K562 (cell line): Measurements from ENCODE around the gene SCAP. TPM values are rescaled to one million over a fixed set of nuclear protein-coding genes. Genes with fewer than 3 reads are reported as not detected.

Experiments used
- BCL6 ChIP-seq: fragments of 250-450 bp; sonication (Bioruptor Pico); IDR thresholded peaks from 2 replicates; pipeline ENCODE4 v1.4.0; 2020
- C11orf30 ChIP-seq: fragments of 450-650 bp; IDR thresholded peaks from 2 replicates; pipeline ENCODE4 v1.6.1; 2016; ENCODE audit warnings: low read depth, mild to moderate bottlenecking
- HDAC2 ChIP-seq: fragments of 450-650 bp; IDR thresholded peaks from 2 replicates; pipeline ENCODE4 v1.6.1; 2016; ENCODE audit warnings: mild to moderate bottlenecking
- ILK ChIP-seq: fragments of 450-650 bp; IDR thresholded peaks from 2 replicates; pipeline ENCODE4 v1.6.1; 2016; ENCODE audit warnings: missing genetic modification characterization, low read depth, mild to moderate bottlenecking, missing compliant biosample characterization, moderate library complexity, borderline replicate concordance
- KAT7 ChIP-seq: sonication (generic); formaldehyde crosslinking; IDR thresholded peaks from 2 replicates; pipeline ENCODE4 v1.8.0; 2022; ENCODE audit warnings: missing genetic modification reagents, mild to moderate bottlenecking, borderline replicate concordance
- NUFIP1 ChIP-seq: fragments of 450-650 bp; IDR thresholded peaks from 2 replicates; pipeline ENCODE4 v1.6.1; 2018; ENCODE audit not compliant: partially characterized antibody
- TBP ChIP-seq: optimal IDR thresholded peaks from 2 replicates; pipeline ENCODE3; 2011; ENCODE audit warnings: low read depth, low read length, improper control_type of control experiment
- TFAM ChIP-seq: fragments of 250-450 bp; sonication (Bioruptor Pico); conservative IDR thresholded peaks from 2 replicates; pipeline ENCODE4 v1.5.0; 2021; ENCODE audit warnings: mild to moderate bottlenecking, moderate library complexity
- ZBED1 ChIP-seq: IDR thresholded peaks from 2 replicates; pipeline ENCODE4 v1.6.1; 2014
- polyA plus RNA-seq, 8 experiments: library from polyadenylated mRNA; depleted of rRNA in 4 of 8; stranded (reverse) in 5 of 8; unstranded in 3 of 8; fragments of >200 nt; fragmentation: Nextera tagmentation in 2 of 8; fragmentation: Illumina TruSeq in 1 of 8; extraction: Ambion mirVana in 2 of 8; extraction: Trizol in 1 of 8; gene quantifications; 2 replicates each; pipeline versions ENCODE4 v1.2.1 to v1.2.3, GENCODE V29; 2011 to 2014; ENCODE audit warnings: inconsistent platforms in 1 of 8, missing spikeins in 1 of 8
- total RNA-seq, 7 experiments: library from RNA; depleted of rRNA in 6 of 7; stranded (reverse); fragments of >200 nt in 6 of 7; fragmentation: Illumina TruSeq in 2 of 7; extraction: Trizol in 2 of 7; gene quantifications; 2 replicates each; pipeline versions ENCODE4 v1.2.1 to v1.2.3, GENCODE V29; 2011 to 2021; ENCODE audit warnings: low replicate concordance in 1 of 7
- TF ChIP-seq, protein P1 (sequence below): fragments of 450-650 bp; conservative IDR thresholded peaks from 2 replicates; pipeline ENCODE4 v1.6.1; 2016; ENCODE audit warnings: missing genetic modification characterization, low read depth, mild to moderate bottlenecking, missing compliant biosample characterization, moderate library complexity
- TF ChIP-seq, protein P2 (sequence below): fragments of 450-650 bp; formaldehyde crosslinking; IDR thresholded peaks from 2 replicates; pipeline ENCODE4 v1.4.0; 2022; ENCODE audit warnings: missing genetic modification characterization
- TF ChIP-seq, protein P3 (sequence below): fragments of 250-450 bp; sonication (Bioruptor Pico); IDR thresholded peaks from 2 replicates; pipeline ENCODE4 v1.5.0; 2021
- TF ChIP-seq, protein P4 (sequence below): fragments of 250-450 bp; sonication (Bioruptor Pico); IDR thresholded peaks from 2 replicates; pipeline ENCODE4 v1.4.0; 2020
- TF ChIP-seq, protein P5 (sequence below): fragments of 450-650 bp; formaldehyde crosslinking; IDR thresholded peaks from 2 replicates; pipeline ENCODE4 v1.4.0; 2020; ENCODE audit warnings: mild to moderate bottlenecking, mixed read lengths

SCAP gene
- total and polyA plus RNA-seq, 9 of the 15 experiments (the other 6 are each of a cell fraction or from before 2014, with no cell fraction given): 2.6 to 104 (median 37.8) TPM

DNA sequence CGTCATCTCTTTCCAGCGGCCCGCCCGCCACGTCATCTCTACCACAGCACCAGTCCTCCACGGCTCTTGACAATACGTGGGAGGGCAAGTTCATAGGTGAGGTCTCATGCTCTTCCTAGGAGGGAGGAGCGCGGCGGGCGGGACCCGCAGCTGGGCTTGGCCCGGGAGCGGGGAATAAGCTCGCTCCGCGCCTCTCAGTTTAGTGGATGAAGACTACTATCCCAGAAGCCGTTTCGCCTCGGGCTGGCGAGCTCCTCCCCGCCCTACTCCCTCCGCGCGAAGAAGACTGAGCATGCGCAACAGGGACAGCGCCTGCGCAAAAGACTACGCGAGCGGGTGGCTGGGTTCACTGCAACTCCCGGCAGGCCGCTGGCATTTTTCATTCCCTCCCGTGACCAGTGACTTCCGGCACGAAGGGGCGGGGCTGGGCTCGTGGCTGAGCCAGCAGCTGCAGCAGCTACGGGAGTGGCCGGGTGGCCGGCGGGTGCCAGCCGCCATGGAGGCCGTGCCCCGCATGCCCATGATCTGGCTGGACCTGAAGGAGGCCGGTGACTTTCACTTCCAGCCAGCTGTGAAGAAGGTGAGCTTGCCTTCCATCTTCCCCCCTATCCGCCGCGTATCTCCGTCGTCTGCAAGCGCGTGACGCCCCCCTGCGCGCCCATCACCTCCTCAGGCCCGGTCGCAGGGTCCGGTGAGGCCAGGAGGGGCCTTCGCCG lies 95.0 kb downstream of the SCAP start, which contains the start of gene PTPN23 (continued):
- TF ChIP-seq, protein P1, sequence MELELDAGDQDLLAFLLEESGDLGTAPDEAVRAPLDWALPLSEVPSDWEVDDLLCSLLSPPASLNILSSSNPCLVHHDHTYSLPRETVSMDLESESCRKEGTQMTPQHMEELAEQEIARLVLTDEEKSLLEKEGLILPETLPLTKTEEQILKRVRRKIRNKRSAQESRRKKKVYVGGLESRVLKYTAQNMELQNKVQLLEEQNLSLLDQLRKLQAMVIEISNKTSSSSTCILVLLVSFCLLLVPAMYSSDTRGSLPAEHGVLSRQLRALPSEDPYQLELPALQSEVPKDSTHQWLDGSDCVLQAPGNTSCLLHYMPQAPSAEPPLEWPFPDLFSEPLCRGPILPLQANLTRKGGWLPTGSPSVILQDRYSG: no peak; the same call in 1 of the 2 replicates
- TF ChIP-seq HDAC2 (peak; percentile 92), ILK (tag) (no peak), TFAM (CRISPR knock-in tag) (no peak), ZBED1 (peak; percentile 52; the same call in 1 of the 2 replicates), C11orf30 (peak; percentile 50), NUFIP1 (no peak), TBP (peak; percentile 84), BCL6 (CRISPR knock-in tag) (no peak), KAT7 (peak; percentile 99; the same call in 1 of the 2 replicates)
- TF ChIP-seq, protein P2, sequence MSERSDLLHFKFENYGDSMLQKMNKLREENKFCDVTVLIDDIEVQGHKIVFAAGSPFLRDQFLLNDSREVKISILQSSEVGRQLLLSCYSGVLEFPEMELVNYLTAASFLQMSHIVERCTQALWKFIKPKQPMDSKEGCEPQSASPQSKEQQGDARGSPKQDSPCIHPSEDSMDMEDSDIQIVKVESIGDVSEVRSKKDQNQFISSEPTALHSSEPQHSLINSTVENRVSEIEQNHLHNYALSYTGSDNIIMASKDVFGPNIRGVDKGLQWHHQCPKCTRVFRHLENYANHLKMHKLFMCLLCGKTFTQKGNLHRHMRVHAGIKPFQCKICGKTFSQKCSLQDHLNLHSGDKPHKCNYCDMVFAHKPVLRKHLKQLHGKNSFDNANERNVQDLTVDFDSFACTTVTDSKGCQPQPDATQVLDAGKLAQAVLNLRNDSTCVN (CRISPR knock-in tag): peak; percentile 67; the same call in 1 of the 2 replicates
- TF ChIP-seq, protein P3, sequence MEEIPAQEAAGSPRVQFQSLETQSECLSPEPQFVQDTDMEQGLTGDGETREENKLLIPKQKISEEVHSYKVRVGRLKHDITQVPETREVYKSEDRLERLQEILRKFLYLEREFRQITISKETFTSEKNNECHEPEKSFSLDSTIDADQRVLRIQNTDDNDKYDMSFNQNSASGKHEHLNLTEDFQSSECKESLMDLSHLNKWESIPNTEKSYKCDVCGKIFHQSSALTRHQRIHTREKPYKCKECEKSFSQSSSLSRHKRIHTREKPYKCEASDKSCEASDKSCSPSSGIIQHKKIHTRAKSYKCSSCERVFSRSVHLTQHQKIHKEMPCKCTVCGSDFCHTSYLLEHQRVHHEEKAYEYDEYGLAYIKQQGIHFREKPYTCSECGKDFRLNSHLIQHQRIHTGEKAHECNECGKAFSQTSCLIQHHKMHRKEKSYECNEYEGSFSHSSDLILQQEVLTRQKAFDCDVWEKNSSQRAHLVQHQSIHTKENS (CRISPR knock-in tag): no peak
- TF ChIP-seq, protein P4, sequence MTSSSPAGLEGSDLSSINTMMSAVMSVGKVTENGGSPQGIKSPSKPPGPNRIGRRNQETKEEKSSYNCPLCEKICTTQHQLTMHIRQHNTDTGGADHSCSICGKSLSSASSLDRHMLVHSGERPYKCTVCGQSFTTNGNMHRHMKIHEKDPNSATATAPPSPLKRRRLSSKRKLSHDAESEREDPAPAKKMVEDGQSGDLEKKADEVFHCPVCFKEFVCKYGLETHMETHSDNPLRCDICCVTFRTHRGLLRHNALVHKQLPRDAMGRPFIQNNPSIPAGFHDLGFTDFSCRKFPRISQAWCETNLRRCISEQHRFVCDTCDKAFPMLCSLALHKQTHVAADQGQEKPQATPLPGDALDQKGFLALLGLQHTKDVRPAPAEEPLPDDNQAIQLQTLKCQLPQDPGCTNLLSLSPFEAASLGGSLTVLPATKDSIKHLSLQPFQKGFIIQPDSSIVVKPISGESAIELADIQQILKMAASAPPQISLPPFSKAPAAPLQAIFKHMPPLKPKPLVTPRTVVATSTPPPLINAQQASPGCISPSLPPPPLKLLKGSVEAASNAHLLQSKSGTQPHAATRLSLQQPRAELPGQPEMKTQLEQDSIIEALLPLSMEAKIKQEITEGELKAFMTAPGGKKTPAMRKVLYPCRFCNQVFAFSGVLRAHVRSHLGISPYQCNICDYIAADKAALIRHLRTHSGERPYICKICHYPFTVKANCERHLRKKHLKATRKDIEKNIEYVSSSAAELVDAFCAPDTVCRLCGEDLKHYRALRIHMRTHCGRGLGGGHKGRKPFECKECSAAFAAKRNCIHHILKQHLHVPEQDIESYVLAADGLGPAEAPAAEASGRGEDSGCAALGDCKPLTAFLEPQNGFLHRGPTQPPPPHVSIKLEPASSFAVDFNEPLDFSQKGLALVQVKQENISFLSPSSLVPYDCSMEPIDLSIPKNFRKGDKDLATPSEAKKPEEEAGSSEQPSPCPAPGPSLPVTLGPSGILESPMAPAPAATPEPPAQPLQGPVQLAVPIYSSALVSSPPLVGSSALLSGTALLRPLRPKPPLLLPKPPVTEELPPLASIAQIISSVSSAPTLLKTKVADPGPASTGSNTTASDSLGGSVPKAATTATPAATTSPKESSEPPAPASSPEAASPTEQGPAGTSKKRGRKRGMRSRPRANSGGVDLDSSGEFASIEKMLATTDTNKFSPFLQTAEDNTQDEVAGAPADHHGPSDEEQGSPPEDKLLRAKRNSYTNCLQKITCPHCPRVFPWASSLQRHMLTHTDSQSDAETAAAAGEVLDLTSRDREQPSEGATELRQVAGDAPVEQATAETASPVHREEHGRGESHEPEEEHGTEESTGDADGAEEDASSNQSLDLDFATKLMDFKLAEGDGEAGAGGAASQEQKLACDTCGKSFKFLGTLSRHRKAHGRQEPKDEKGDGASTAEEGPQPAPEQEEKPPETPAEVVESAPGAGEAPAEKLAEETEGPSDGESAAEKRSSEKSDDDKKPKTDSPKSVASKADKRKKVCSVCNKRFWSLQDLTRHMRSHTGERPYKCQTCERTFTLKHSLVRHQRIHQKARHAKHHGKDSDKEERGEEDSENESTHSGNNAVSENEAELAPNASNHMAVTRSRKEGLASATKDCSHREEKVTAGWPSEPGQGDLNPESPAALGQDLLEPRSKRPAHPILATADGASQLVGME: peak; percentile 82; the same call in 1 of the 2 replicates
- TF ChIP-seq, protein P5, sequence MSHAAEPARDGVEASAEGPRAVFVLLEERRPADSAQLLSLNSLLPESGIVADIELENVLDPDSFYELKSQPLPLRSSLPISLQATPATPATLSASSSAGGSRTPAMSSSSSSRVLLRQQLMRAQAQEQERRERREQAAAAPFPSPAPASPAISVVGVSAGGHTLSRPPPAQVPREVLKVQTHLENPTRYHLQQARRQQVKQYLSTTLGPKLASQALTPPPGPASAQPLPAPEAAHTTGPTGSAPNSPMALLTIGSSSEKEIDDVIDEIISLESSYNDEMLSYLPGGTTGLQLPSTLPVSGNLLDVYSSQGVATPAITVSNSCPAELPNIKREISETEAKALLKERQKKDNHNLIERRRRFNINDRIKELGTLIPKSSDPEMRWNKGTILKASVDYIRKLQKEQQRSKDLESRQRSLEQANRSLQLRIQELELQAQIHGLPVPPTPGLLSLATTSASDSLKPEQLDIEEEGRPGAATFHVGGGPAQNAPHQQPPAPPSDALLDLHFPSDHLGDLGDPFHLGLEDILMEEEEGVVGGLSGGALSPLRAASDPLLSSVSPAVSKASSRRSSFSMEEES (CRISPR knock-in tag): 0 out of 2 replicates have a peak, but pooled peaks have one; percentile 24
- TF ChIP-seq, all 486 proteins: peak for 185
